Measurements from ENCODE around the gene MPND.
"Not testable (repeated sequence)": the region's sequence is repeated elsewhere in the genome, so short reads cannot be mapped to it uniquely, and the experiment has no call there.

Gene MPND

GRCh38 chr19:4320419-4320818, 22.9 kb upstream of the MPND start:
- no peak for DNase-seq (ENCODE audit: low spot score)

- DNase-seq (ENCODE audit: low spot score) = no peak
Observed at GRCh38 chr19:4322942-4323665, 20.3 kb upstream of the MPND start.

- DNase-seq (ENCODE audit: low spot score) = no peak
Observed at GRCh38 chr19:4323692-4324091, 19.7 kb upstream of the MPND start.

DNA sequence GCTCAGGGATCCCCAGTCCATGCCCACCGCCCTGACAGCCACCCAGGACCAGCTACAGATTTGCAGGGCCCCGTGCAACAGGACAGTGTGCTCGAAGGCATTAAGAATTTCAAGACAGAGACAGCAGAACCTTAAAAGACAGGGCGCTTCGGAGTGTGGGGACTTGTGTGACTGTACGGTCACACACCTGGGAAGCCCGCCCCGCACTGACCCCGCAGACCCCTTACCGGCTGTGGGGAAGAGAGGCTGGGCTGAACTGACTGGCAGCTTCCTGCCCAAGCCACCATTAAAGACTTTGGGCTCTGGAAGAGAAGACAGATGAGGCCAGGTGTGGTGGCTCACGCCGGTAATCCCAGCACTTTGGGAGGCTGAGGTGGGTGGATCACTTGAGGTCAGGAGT, 19.1 kb upstream of the MPND start:
- DNase-seq (ENCODE audit: low spot score) = no peak

DNA sequence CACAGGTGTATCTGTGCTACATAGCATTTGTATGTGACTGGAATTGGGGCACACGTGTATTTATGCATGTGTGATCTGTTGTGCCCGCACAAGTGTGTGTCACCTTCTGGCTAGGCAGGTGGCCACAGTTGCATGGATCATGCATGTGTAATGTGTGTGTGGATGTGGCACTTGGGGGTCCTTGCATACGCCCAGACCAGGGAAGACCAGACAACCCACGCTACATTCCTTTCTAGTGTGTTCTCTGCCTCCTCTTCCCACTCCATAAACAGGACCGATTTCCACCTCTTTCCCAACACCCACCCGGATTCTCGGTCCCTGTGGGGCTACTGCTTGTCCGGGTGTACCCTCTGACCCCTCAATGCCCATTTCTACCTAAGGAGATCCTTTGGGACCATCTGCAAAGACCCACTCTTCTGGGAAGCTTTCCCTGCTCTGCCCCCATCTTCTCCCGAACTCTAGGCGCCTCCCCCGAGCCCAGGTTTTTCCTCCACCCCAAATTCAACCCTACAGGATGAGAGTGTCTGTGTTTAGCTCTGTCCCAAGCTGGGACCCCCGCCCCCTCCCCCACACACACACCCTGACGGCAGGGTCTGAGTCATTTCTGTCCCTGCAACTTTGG, 17.0 kb upstream of the MPND start:
- no peak for DNase-seq (ENCODE audit: low spot score)

GRCh38 chr19:4326837-4327251, 16.5 kb upstream of the MPND start:
- DNase-seq (ENCODE audit: low spot score) = no peak

DNA sequence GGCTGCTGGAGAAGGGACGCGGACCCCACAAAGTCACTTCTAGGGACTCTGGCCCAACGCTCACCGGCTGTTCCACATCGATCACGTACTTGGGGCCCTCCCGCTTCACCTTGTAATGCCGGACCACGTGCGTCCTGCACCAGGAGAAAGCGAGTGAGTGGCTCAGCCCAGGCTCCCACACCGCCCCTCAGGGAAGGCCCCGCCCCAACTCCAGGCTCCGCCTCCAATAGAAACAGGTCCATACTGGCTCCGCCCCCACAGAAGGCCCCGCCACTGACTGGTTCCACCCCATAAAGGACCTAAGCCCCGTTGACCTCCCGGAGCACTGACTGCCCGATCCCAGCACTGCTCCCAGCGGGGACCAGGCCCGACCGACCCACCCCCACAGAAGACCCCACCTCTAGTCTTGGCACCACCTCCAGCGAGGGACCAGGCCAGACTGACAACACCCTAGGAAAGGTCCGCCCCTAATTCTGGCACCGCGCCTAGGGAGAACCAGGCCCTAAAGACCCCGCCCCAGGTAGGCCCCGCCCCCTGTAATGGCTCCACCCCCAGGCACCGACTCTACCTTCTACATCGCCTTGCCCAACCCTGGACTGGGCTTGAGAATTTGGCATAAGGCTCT, 16.0 kb upstream of the MPND start:
- DNase-seq (ENCODE audit: low spot score) = no peak

DNA sequence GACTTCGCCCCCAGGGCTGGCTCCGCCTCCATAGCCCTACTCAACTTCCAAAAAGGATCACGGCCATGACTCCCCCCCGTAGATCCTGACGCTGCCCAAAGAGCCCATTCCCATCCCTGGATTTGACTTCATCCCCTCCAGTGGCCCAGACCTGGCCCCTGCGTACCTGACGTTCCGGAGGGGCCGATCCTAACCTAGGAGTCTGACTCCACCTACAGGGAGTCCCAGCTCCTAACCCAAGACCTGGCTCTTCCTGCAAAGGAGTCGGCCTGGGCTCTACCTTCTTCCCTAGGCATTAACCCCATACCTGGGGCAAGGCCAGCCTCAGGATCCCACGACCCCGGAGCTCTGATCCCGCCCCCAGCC, 15.5 kb upstream of the MPND start:
- DNase-seq (ENCODE audit: low spot score) = no peak

- DNase-seq (ENCODE audit: low spot score) = peak; percentile 65
Observed at GRCh38 chr19:4328243-4328990, 14.9 kb upstream of the MPND start.

DNA sequence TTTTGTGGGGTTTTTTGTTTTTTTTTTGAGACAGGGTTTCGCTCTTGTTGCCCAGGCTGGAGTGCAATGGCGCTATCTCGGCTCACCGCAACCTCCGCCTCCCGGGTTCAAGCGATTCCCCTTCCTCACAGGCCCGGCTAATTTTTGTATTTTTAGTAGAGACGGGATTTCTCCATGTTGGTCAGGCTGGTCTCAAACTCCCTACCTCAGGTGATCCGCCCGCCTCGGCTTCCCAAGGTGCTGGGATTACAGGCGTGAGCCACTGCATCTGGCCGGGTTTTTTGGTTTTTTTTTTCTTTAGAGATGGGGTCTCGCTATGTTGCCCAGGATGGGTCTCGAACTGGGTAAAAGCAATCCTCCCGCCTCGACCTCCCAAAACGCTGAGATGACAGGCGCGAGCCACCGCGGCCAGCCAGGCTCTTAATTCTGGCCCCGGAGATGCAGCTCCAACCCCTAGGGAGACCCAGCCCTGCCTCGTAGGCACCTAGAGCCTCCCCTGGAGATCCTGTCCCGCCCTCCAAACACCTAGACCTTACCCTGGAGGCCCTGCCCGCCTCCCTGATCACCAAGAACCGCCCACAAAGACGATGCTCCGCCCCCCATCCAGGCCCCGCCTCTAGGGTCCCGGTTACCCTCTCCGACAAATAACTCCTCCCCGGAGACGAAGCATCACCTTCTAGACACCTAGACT, 14.2 kb upstream of the MPND start:
- DNase-seq (ENCODE audit: low spot score) = not testable (repeated sequence)

- no peak for DNase-seq (ENCODE audit: low spot score)
Observed at GRCh38 chr19:4329858-4330257, 13.5 kb upstream of the MPND start.

DNA sequence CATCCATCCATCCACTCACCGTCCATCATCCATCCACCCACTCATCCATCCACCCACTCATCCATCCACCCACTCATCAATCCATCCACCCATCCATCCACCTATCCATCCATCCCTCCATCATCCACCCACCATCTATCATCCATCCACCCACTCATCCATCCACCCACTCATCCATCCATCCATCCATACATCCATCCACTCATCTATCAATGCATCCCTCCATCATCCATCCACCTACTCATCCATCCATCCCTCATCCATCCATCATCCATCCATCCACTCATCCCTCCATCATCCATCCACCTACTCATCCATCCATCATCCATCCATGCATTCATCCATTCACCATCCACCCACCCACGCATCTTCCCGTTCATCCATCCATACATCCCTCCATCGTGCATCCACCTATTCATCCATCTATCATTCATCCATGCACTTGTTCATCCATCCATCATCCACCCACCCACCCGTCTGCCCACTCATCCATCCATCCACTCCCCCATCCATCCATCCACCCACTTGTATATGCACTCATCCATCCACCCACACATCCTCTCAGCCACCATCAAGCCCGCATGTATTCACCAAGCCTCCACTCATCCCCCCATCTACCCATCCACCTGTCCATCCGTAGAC, 8.3 kb upstream of the MPND start:
- DNase-seq (ENCODE audit: low spot score) = no peak

- no peak for DNase-seq (ENCODE audit: low spot score)
Observed at GRCh38 chr19:4337906-4338440, 5.4 kb upstream of the MPND start.

DNA sequence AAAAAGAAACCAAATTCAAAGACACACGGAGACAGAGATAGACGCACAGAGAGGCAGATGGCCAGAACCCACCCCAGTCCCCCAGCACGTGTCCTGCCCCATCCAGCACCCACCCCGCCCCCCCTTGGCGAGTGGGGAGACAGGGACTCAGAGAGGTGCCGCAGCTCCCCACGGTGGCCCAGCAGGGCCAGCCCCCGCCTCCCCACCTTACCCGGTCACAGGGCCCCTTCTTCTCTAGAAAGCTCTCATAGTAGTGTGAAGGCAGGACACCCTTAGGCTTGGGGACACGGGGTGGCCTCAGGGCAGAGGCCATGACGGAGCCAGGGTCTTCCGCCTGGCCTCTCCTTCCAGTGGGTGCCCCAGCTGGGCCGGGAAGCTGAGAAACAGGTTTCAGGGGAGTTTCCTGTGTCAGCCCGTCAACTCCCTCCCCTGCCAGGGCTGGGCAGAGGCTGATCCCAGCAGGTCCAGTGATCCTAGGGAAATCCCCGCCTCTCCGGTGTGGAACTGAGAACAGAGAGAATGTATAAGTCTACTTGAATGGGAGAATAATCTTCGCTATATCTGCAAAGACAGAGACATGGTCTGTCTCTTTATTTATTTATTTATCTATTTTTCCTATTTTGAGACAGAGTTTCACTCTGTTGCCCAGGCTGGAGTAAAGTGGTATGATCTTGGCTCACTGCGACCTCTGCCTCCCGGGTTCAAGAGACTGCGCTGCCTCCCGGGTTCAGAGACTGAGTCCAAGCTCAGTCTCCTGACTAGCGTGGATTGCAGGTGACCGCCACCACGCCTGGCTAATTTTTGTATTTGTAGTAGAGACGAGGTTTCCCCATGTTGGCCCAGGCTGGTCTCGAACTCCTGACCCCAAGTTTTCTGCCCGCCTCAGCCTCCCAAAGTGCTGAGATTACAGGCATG, 4.7 kb upstream of the MPND start, which contains the start of gene STAP2:
Gene STAP2, minus strand, starts transcription at position 387 of the 915 bp plus-strand sequence. Its CDS starts 74 bp downstream, at position 313.
- DNase-seq (ENCODE audit: low spot score) = no peak

- peak; percentile 48 for DNase-seq (ENCODE audit: low spot score)
Observed at GRCh38 chr19:4342314-4342614, 1.1 kb upstream of the MPND start.

GRCh38 chr19:4342615-4343369, 570 bp upstream of the MPND start:
- DNase-seq (ENCODE audit: low spot score) = peak; percentile 100

DNA sequence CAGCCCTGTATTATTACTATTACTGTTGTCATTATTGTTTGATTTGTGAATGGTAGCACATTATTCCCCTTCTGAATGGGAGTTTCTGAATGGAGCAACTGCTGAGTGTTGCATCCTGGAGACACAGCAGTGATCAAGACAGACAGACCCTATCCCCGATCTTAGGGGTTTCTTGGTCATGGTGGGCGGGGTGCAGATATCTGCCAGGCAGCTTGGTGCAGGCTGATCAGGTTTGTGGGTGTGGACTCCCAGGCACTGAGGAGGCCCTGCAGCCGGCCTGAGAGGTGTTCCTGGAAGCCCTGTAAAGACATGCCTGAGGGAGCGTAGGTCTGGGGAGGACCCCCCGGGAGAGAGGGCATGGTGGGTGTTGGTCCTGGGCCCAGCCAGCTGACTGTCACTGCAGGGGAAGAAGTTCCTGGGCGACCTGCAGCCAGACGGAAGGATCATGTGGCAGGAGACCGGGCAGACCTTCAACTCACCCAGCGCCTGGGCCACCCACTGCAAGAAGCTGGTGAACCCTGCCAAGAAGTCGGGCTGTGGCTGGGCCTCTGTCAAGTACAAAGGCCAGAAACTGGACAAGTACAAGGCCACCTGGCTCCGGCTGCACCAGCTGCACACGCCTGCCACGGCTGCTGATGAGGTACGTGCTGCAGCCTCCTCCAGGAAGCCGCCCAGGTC, 2.1 kb downstream of the MPND start:
- no peak for DNase-seq (ENCODE audit: low spot score)

- DNase-seq (ENCODE audit: low spot score) = no peak
Observed at GRCh38 chr19:4346020-4346383, 2.6 kb downstream of the MPND start.

DNA sequence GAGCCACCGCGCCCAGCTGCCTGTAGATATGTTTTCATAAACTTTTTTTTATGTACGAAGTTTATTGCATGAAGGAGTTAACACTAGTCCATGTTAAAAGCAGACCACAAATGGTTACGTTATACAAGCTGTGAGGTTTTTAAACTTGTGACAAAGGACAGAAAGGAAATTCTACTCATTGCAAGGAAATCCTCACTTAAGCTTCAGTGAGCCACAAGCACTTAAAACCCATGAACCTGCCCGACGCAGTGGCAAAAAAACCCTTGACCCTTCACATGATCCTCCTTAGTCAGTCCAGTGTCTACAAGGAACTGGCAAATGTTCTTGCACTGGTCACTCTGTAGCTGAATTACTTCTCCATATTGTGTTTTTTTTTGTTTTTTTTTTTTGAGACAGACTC, 4.2 kb downstream of the MPND start:
- DNase-seq (ENCODE audit: low spot score) = no peak

Measured in RKO (cell line).